Measurements from ENCODE around the gene OVOL1. TPM values are rescaled to one million over a fixed set of nuclear protein-coding genes. Genes with fewer than 3 reads are reported as not detected.

OVOL1 gene
- total and polyA plus RNA-seq, 2 of the 8 experiments (the other 6 are each of a cell fraction or from before 2014, with no cell fraction given), result 2.6 to 3.4 TPM

- Histone ChIP-seq H2BK120ac (replicated peaks; ENCODE audit: low read depth, low read length) (no peak overlapping the region), H3K4ac (replicated peaks; ENCODE audit: insufficient read length, low read depth, low read length) (no peak overlapping the region), H3K79me2 (ENCODE audit: control insufficient read depth in 1 of 2, insufficient read depth in 2 of 2, low read length in 2 of 2) (no peaks in the 10 kb centered on the region), H2BK5ac (ENCODE audit: low read depth, low read length) (no peak overlapping the region), H3K23ac (ENCODE audit: insufficient read length) (no peak overlapping the region), H3K79me1 (ENCODE audit: low read depth, low read length) (0 out of 2 replicates have a peak, but pooled peaks cover 4% of the 10 kb centered on the region), H3K4me2 (ENCODE audit: insufficient read depth in 1 of 2, low read depth in 2 of 2, low read length in 2 of 2) (no peak overlapping the region), H2BK20ac (ENCODE audit: low read length) (no peak overlapping the region), H3K27me3 (replicated peaks in 1 of 4; ENCODE audit: control insufficient read depth in 3 of 4, extremely low read depth in 1 of 4, insufficient read depth in 3 of 4, low read length in 3 of 4) (peaks cover 0 to 10% (median 5%) of the 10 kb centered on the region in 4 experiments; a peak in 4 of 7 replicates), H3K36me3 (ENCODE audit: control insufficient read depth in 2 of 4, insufficient read depth in 4 of 4, low read length in 3 of 4) (peaks cover 0 to 3% (median 0%) of the 10 kb centered on the region in 4 experiments; a peak in 3 of 8 replicates), H4K91ac (replicated peaks; ENCODE audit: insufficient read length, low read length) (no peak overlapping the region), H3K14ac (ENCODE audit: insufficient read length) (no peak overlapping the region), H3K4me1 (replicated peaks in 1 of 4; ENCODE audit: control insufficient read depth in 3 of 4, insufficient read depth in 4 of 4, low read length in 3 of 4) (peaks cover 14 to 33% (median 24%) of the 10 kb centered on the region in 4 experiments), H4K20me1 (replicated peaks in 1 of 2; ENCODE audit: control insufficient read depth in 1 of 2, insufficient read depth in 2 of 2, low read length in 2 of 2) (no peaks in the 10 kb centered on the region), H3K56ac (replicated peaks; ENCODE audit: insufficient read length, low read depth, low read length) (no peak overlapping the region), H3K27ac (ENCODE audit: low read depth, low read length) (no peak overlapping the region), H4K8ac (ENCODE audit: extremely low read depth, insufficient read depth, low read length) (peak overlapping the region; percentile 72; the same call in 1 of the 2 replicates), H3K18ac (ENCODE audit: extremely low read depth, low read length) (no peak overlapping the region; the same call in 1 of the 2 replicates), H2AK5ac (ENCODE audit: low read depth, low read length) (no peak overlapping the region), H4K5ac (ENCODE audit: insufficient read length, low read depth, low read length) (no peak overlapping the region), H3K4me3 (ENCODE audit: extremely low read depth in 1 of 4, insufficient read depth in 2 of 4, low read depth in 3 of 4, low read length in 4 of 4) (no peak overlapping the region), H3K9me3 (ENCODE audit: insufficient read depth in 2 of 2, low read depth in 1 of 2, low read length in 1 of 2) (no peaks in the 10 kb centered on the region), H3K9ac (replicated peaks in 1 of 4; ENCODE audit: extremely low read depth in 1 of 4, low read depth in 3 of 4, low read length in 3 of 4) (no peak overlapping the region), H3K23me2 (ENCODE audit: low read depth, low read length) (no peaks in the 10 kb centered on the region; the same call in 1 of the 2 replicates), H2AFZ (ENCODE audit: low read length) (no peak overlapping the region), H2BK15ac (ENCODE audit: low read length) (no peak overlapping the region), H2BK12ac (ENCODE audit: low read depth, low read length) (peak overlapping the region; percentile 70; the same call in 1 of the 2 replicates)
- no peak for DNase-seq (ENCODE audit: low read depth in 1 of 2, low spot score in 2 of 2)
- CTCF ChIA-PET (ENCODE audit: partially characterized antibody), result interaction anchor here (0.6 to 12.7 kb wide), 13 partner anchors 8 to 106 kb away, joined by 3 to 128 read pairs (median 3); partner anchors contain the start of gene AP5B1
- 84% methylated on average over 15 of the region's 16 CpGs; no CpG with 5 or more reads in 1 of the 2 experiments for WGBS, 2 experiments (ENCODE audit: extremely low coverage in 1 of 2, insufficient coverage in 1 of 2, insufficient read length in 1 of 2, insufficient replicate concordance in 2 of 2, low coverage in 1 of 2, low lambda C conversion rate in 2 of 2, missing lambda C conversion rate in 1 of 2)
- no peak for FAIRE-seq
- POLR2A ChIA-PET (ENCODE audit: partially characterized antibody), result interaction anchor here (0.6 to 1.4 kb wide), 2 partner anchors 8 to 193 kb away, joined by 3 to 8 read pairs; no protein-coding TSS in a partner anchor
- TF ChIP-seq SP2 (IDR thresholded peaks at IDR 0.05; ENCODE audit: low read length) (no peak), NANOG (IDR thresholded peaks at IDR 0.05; ENCODE audit: insufficient read depth, low read depth, low read length, poor library complexity, severe bottlenecking) (no peak), USF2 (IDR thresholded peaks at IDR 0.05; ENCODE audit: low read length) (no peak), JUND (IDR thresholded peaks at IDR 0.05; ENCODE audit: low read length) (no peak), CEBPB (IDR thresholded peaks at IDR 0.05; ENCODE audit: low read depth, low read length) (no peak), TAF1 (IDR thresholded peaks at IDR 0.05; ENCODE audit: low read depth, low read length) (no peak), SUZ12 (IDR thresholded peaks at IDR 0.05; ENCODE audit: low read length) (no peak), ASH2L (IDR thresholded peaks at IDR 0.05; ENCODE audit: low read length) (no peak), POLR2AphosphoS5 (IDR thresholded peaks at IDR 0.05; ENCODE audit: low read depth, low read length) (no peak), TAF7 (optimal IDR thresholded peaks at IDR 0.05; ENCODE audit: borderline replicate concordance, low read depth, low read length) (no peak), SP1 (IDR thresholded peaks at IDR 0.05; ENCODE audit: low read depth, low read length) (no peak), FOSL1 (IDR thresholded peaks at IDR 0.05; ENCODE audit: insufficient read depth, low read depth, low read length) (no peak)
These were observed 6.3 kb downstream of the OVOL1 start for GRCh38 chr11:65793144-65793581.
